Activated CD4-positive, alpha-beta T cell treated with anti-CD3 and anti-CD28 coated beads, Interleukin-2, amount 10 ng/mL, durations not matched to agents 7 days and 5 days (primary cell): Measurements from ENCODE around the gene INF2. TPM values are rescaled to one million over a fixed set of nuclear protein-coding genes. Genes with fewer than 3 reads are reported as not detected.
"Not testable (repeated sequence)": the region's sequence is repeated elsewhere in the genome, so short reads cannot be mapped to it uniquely, and the experiment has no call there.

Source experiments
- CTCF ChIA-PET: fragments of 350-600 bp; sonication (Branson Sonifier 250); formaldehyde crosslinking; loops from one replicate; lab custom pipeline; 2021; ENCODE audit warnings: antibody characterized with exemption; lab: Charles Lee
- POLR2A ChIA-PET: fragments of 350-600 bp; sonication (Branson Sonifier 250); formaldehyde crosslinking; loops from one replicate; lab custom pipeline; 2021; ENCODE audit warnings: antibody characterized with exemption; lab: Charles Lee
- DNase-seq: peaks from one replicate; pipeline ENCODE4 v3.0.0-alpha.2; 2020
- H3K27ac Mint-ChIP-seq: one replicate; pipeline ENCODE4 v1.8.0; 2021; ENCODE audit warnings: mild to moderate bottlenecking, moderate library complexity, mixed read lengths
- H3K27me3 Mint-ChIP-seq: one replicate; pipeline ENCODE4 v1.8.0; 2021; ENCODE audit warnings: mixed read lengths
- H3K36me3 Mint-ChIP-seq: one replicate; pipeline ENCODE4 v1.8.0; 2021; ENCODE audit warnings: low read depth, mixed read lengths
- H3K4me1 Mint-ChIP-seq: one replicate; pipeline ENCODE4 v1.8.0; 2021; ENCODE audit warnings: mixed read lengths
- H3K4me3 Mint-ChIP-seq: one replicate; pipeline ENCODE4 v1.8.0; 2021; ENCODE audit warnings: mild to moderate bottlenecking, moderate library complexity, mixed read lengths
- H3K9me3 Mint-ChIP-seq: one replicate; pipeline ENCODE4 v1.8.0; 2021; ENCODE audit warnings: mixed read lengths
- total RNA-seq, 2 experiments: library from RNA; stranded (reverse); gene quantifications; one replicate each; pipeline ENCODE4 v1.2.3, GENCODE V29; 2021

INF2 gene
- total RNA-seq, 2 experiments from 2014 or later = 163 to 171 TPM

GRCh38 chr14:104671330-104671977, 18.0 kb upstream of the INF2 start:
- H3K27me3 Mint-ChIP-seq, H3K4me3 Mint-ChIP-seq, H3K27ac Mint-ChIP-seq, H3K36me3 Mint-ChIP-seq, POLR2A ChIA-PET, DNase-seq, H3K9me3 Mint-ChIP-seq: not testable (repeated sequence)
- CTCF ChIA-PET = interaction anchor here (0.7 kb wide), 1 partner anchor 956 kb away, joined by 3 read pairs; the partner anchor contains the start of gene XRCC3
- H3K4me1 Mint-ChIP-seq = peaks cover 13% of the 10 kb centered on the region

GRCh38 chr14:104672119-104672518, 17.3 kb upstream of the INF2 start:
- DNase-seq, H3K27me3 Mint-ChIP-seq, H3K4me3 Mint-ChIP-seq, H3K27ac Mint-ChIP-seq, CTCF ChIA-PET, POLR2A ChIA-PET, H3K36me3 Mint-ChIP-seq, H3K9me3 Mint-ChIP-seq: not testable (repeated sequence)
- peaks cover 13% of the 10 kb centered on the region for H3K4me1 Mint-ChIP-seq

- Mint-ChIP-seq H3K4me3 (no peak overlapping the region), H3K36me3 (no peaks in the 10 kb centered on the region), H3K27ac (no peak overlapping the region), H3K9me3 (no peaks in the 10 kb centered on the region), H3K4me1 (peaks cover 22% of the 10 kb centered on the region), H3K27me3 (peaks cover 6% of the 10 kb centered on the region)
- ChIA-PET CTCF (interaction anchor here (0.6 kb wide), 1 partner anchor 896 kb away, joined by 3 read pairs; no protein-coding TSS in a partner anchor), POLR2A (no interaction called here)
- DNase-seq = no peak
Measured at GRCh38 chr14:104673481-104673880, 15.9 kb upstream of the INF2 start.

GRCh38 chr14:104675447-104675846, 14.0 kb upstream of the INF2 start:
- H3K27ac Mint-ChIP-seq = no peak overlapping the region
- CTCF ChIA-PET = no interaction called here
- H3K36me3 Mint-ChIP-seq = no peaks in the 10 kb centered on the region
- H3K27me3 Mint-ChIP-seq = peaks cover 2% of the 10 kb centered on the region
- DNase-seq = no peak
- H3K9me3 Mint-ChIP-seq = no peaks in the 10 kb centered on the region
- no peak overlapping the region for H3K4me3 Mint-ChIP-seq
- H3K4me1 Mint-ChIP-seq = peaks cover 25% of the 10 kb centered on the region
- POLR2A ChIA-PET = no interaction called here

DNA sequence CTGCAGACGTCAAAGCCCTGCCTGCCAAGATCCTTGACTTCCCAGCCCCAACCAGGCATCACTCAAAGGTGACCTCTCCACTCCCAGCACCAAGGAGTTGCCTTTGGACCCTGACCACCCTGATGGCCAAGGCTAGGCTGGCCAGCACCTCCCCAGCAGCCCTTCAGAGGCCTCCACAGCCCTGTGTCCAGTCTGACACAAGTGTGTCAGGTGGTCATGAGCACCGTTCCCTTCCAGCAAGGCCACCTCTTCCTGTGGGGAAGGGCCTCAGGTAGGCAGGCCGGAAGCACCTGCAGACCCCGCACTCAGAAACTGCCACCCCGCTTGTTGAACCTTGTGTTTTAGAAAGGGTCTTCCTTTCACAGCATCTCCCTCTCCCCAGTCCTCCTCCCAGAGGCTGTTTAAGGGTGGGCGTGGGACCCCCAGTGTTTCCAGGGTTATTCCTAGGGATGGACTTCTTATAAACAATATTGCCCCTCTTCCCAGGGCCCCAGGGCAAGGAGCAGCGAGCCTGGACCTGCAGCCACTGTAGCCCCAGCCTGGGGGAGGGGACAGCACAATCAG, 13.2 kb upstream of the INF2 start:
- CTCF ChIA-PET = interaction anchor here (0.7 kb wide), 1 partner anchor 1148 kb away, joined by 4 read pairs; no protein-coding TSS in a partner anchor
- H3K9me3 Mint-ChIP-seq = no peaks in the 10 kb centered on the region
- H3K36me3 Mint-ChIP-seq = no peaks in the 10 kb centered on the region
- H3K4me3 Mint-ChIP-seq = no peak overlapping the region
- H3K27me3 Mint-ChIP-seq = no peaks in the 10 kb centered on the region
- H3K27ac Mint-ChIP-seq = no peak overlapping the region
- POLR2A ChIA-PET = no interaction called here
- peaks cover 25% of the 10 kb centered on the region for H3K4me1 Mint-ChIP-seq
- no peak for DNase-seq

DNA sequence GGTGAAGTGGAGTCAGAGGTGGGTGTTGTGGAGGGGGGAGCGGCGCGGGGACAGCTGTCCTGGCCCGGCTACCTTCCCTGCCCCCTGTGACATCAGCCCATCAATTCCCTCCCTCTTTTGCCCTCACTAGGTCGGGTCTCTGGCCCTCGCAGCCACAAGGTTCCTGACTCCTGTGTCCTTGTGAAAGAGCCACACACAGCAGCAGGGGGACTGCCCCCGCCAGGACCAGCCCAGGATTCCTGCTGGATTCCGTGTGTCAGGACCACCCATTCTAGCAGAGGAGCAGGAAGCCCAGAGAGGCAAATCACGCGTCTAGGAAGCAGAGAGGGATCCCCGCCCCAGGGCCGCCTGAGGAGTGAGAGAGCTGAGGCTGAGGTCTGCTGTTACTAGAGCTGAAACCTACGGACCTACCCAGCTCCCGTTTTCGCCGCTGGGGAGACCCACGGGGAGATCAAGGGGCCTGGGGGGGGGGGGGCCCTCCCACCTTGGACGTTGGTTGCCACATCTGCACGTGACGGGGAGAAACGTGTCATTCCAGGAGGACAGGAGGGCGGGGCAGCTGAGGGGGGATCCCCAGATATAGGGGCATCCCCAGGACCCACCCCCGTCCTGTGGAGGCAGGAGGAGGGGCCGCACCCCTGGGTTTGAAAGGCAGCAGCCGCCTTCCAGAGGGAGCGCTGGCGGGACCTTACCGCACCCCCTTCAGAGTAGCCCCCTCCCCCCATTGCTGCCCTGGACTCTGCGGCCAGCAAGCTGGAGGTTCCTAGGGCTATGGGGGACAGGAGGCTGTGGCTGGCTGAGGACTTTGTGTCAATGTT, 12.5 kb upstream of the INF2 start:
- ChIA-PET CTCF (interaction anchor here (0.7 to 1.5 kb wide), 5 partner anchors 20 to 1149 kb away, joined by 3 to 4 read pairs (median 4); no protein-coding TSS in a partner anchor), POLR2A (no interaction called here)
- Mint-ChIP-seq H3K9me3 (no peaks in the 10 kb centered on the region), H3K36me3 (no peaks in the 10 kb centered on the region), H3K4me3 (peak overlapping the region; percentile 68), H3K27me3 (no peaks in the 10 kb centered on the region), H3K4me1 (peaks cover 25% of the 10 kb centered on the region), H3K27ac (peak overlapping the region; percentile 84)
- DNase-seq = peak; percentile 23

- Mint-ChIP-seq H3K9me3 (no peaks in the 10 kb centered on the region), H3K27ac (peak overlapping the region; percentile 84), H3K4me3 (peak overlapping the region; percentile 68), H3K4me1 (peaks cover 25% of the 10 kb centered on the region), H3K27me3 (no peaks in the 10 kb centered on the region), H3K36me3 (no peaks in the 10 kb centered on the region)
- peak; percentile 64 for DNase-seq
- POLR2A ChIA-PET = no interaction called here
- CTCF ChIA-PET = interaction anchor here (1.1 to 1.5 kb wide), 4 partner anchors 19 to 36 kb away, joined by 3 to 4 read pairs (median 4); no protein-coding TSS in a partner anchor
Measured at GRCh38 chr14:104677512-104678332, 11.7 kb upstream of the INF2 start.

GRCh38 chr14:104678346-104678745, 11.1 kb upstream of the INF2 start:
- CTCF ChIA-PET = interaction anchor here (1.4 to 1.5 kb wide), 2 partner anchors 18 to 36 kb away, joined by 4 read pairs; no protein-coding TSS in a partner anchor
- Mint-ChIP-seq H3K36me3 (no peaks in the 10 kb centered on the region), H3K27ac (peak overlapping the region; percentile 84), H3K4me3 (peak overlapping the region; percentile 68), H3K27me3 (no peaks in the 10 kb centered on the region), H3K9me3 (no peaks in the 10 kb centered on the region), H3K4me1 (peaks cover 25% of the 10 kb centered on the region)
- POLR2A ChIA-PET = no interaction called here
- DNase-seq = no peak

- ChIA-PET POLR2A (no interaction called here), CTCF (interaction anchor here (1.2 kb wide), 1 partner anchor 12 kb away, joined by 4 read pairs; no protein-coding TSS in a partner anchor)
- Mint-ChIP-seq H3K4me1 (peaks cover 22% of the 10 kb centered on the region), H3K9me3 (no peaks in the 10 kb centered on the region), H3K36me3 (no peaks in the 10 kb centered on the region), H3K4me3 (no peak overlapping the region), H3K27me3 (no peaks in the 10 kb centered on the region), H3K27ac (peak overlapping the region; percentile 84)
- no peak for DNase-seq
Measured at GRCh38 chr14:104678901-104679705, 10.3 kb upstream of the INF2 start.

GRCh38 chr14:104680056-104680805, 9.2 kb upstream of the INF2 start:
- Mint-ChIP-seq H3K27ac (peak overlapping the region; percentile 31), H3K4me3 (no peak overlapping the region), H3K4me1 (peaks cover 22% of the 10 kb centered on the region), H3K27me3 (peaks cover 8% of the 10 kb centered on the region), H3K9me3 (no peaks in the 10 kb centered on the region), H3K36me3 (no peaks in the 10 kb centered on the region)
- no peak for DNase-seq
- ChIA-PET CTCF (interaction anchor here (1.2 to 1.3 kb wide), 2 partner anchors 11 kb away, joined by 4 read pairs; no protein-coding TSS in a partner anchor), POLR2A (no interaction called here)
